Measurements from ENCODE around the gene EYA4. TPM values are rescaled to one million over a fixed set of nuclear protein-coding genes. Genes with fewer than 3 reads are reported as not detected.

EYA4 gene
- total and polyA plus RNA-seq, 2 of the 4 experiments (the other 2 are of a cell fraction) = 5.7 to 11.1 TPM

GRCh38 chr6:133388731-133389130 lies 147.6 kb downstream of the EYA4 start:
- Histone ChIP-seq H3K23ac (ENCODE audit: low read depth, low read length) (no peak overlapping the region), H3K4me2 (ENCODE audit: low read depth, low read length) (no peak overlapping the region), H3K9me3 (ENCODE audit: control insufficient read depth, insufficient read depth, low read length) (no peaks in the 10 kb centered on the region), H3K27ac (ENCODE audit: insufficient read depth, low read length) (no peak overlapping the region), H4K91ac (ENCODE audit: insufficient read depth, low read depth, low read length) (no peak overlapping the region), H4K20me1 (ENCODE audit: insufficient read depth, low read length) (no peaks in the 10 kb centered on the region), H3K18ac (ENCODE audit: low read depth, low read length) (no peak overlapping the region), H3K9me1 (ENCODE audit: insufficient read depth, low read length) (no peaks in the 10 kb centered on the region; the same call in 1 of the 2 replicates), H2AFZ (replicated peaks; ENCODE audit: low read length, poor library complexity) (no peak overlapping the region), H3K56ac (ENCODE audit: extremely low read depth, insufficient read depth, low read length) (no peak overlapping the region), H2BK5ac (ENCODE audit: low read depth, low read length, poor library complexity, severe bottlenecking) (no peak overlapping the region), H3K4me3 (ENCODE audit: insufficient read depth, low read depth, low read length) (no peak overlapping the region), H3K36me3 (ENCODE audit: control insufficient read depth, insufficient read depth, low read length) (no peaks in the 10 kb centered on the region), H3K9ac (ENCODE audit: low read depth, low read length) (no peak overlapping the region), H2BK15ac (ENCODE audit: low read depth, low read length) (no peak overlapping the region), H2BK120ac (ENCODE audit: low read depth, low read length) (no peak overlapping the region), H3K27me3 (ENCODE audit: control insufficient read depth, insufficient read depth, low read length) (no peaks in the 10 kb centered on the region), H3K14ac (replicated peaks; ENCODE audit: low read depth, low read length) (no peak overlapping the region), H2BK20ac (ENCODE audit: low read depth, low read length) (no peak overlapping the region), H3K4ac (ENCODE audit: low read depth, low read length) (no peak overlapping the region), H4K5ac (ENCODE audit: low read depth, low read length) (no peak overlapping the region), H3K4me1 (ENCODE audit: control insufficient read depth, insufficient read depth, low read length) (no peaks in the 10 kb centered on the region), H3K79me1 (ENCODE audit: low read depth in 1 of 2, low read length in 2 of 2) (peaks cover 0 to 3% of the 10 kb centered on the region in 2 experiments; a peak in 1 of 4 replicates), H2AK5ac (ENCODE audit: low read depth, low read length) (no peak overlapping the region), H2AK9ac (replicated peaks; ENCODE audit: low read depth, low read length, poor library complexity) (no peak overlapping the region), H4K8ac (ENCODE audit: low read depth in 2 of 2, low read length in 2 of 2) (no peak overlapping the region)
- WGBS, 2 experiments (ENCODE audit: extremely low coverage in 2 of 2, insufficient read length in 1 of 2) = 89% methylated on average over 3 of the region's 6 CpGs; no CpG with 5 or more reads in 1 of the 2 experiments
- ChIA-PET POLR2A (ENCODE audit: unreplicated experiment) (no interaction called here), CTCF (interaction anchor here (1.0 kb wide), 1 partner anchor 15 kb away, joined by 3 read pairs; no protein-coding TSS in a partner anchor)
- ATAC-seq (ENCODE audit: low read depth) = no peak; the same call in 1 of the 2 replicates
- DNase-seq = no peak
- no TSS peak for BruUV-seq (replicated peaks)
- no peak for TF ChIP-seq RAD21 (IDR thresholded peaks at IDR 0.05; ENCODE audit: low read length)
- no peak for TF ChIP-seq SMC3 (IDR thresholded peaks at IDR 0.05; ENCODE audit: low read depth, low read length)
- TF ChIP-seq MXI1 (IDR thresholded peaks at IDR 0.05; ENCODE audit: borderline replicate concordance, low read depth, low read length) = no peak
- TF ChIP-seq USF2 (IDR thresholded peaks at IDR 0.05; ENCODE audit: low read depth, low read length) = no peak
- intact Hi-C loops (cut with micrococcal nuclease) = no loop called here
- dilution Hi-C loops (cut with HindIII; ENCODE audit: low sequenced_read_pairs, unreplicated experiment) = no loop called here
- in situ Hi-C loops (cut with MboI; ENCODE audit: low sequenced_read_pairs) = no loop called here

Measured in IMR-90 (cell line).